SK-N-SH (cell line): Measurements from ENCODE around the gene MEPE. TPM values are rescaled to one million over a fixed set of nuclear protein-coding genes. Genes with fewer than 3 reads are reported as not detected.

ENCODE experiments used
- CTCF ChIA-PET: fragments of 300-600, 350-600 bp; formaldehyde crosslinking; extraction: SDS; loops from one replicate; lab custom pipeline; 2021; lab: Yijun Ruan, JAX
- POLR2A ChIA-PET: fragments of 350-600 bp; sonication (Branson Sonifier 250); formaldehyde crosslinking; extraction: SDS; loops from one replicate; lab custom pipeline; 2020; ENCODE audit warnings: antibody characterized with exemption, inconsistent platforms; lab: Yijun Ruan, JAX
- DNase-seq: peaks from one replicate; pipeline ENCODE4 v3.0.0; 2012
- H2AFZ ChIP-seq: fragments of 200-600 bp; sonication (generic); 2 replicates; pipeline ENCODE4 v1.8.1; 2016; ENCODE audit warnings: antibody characterized with exemption, mild to moderate bottlenecking, low read depth
- H3F3A ChIP-seq: fragments of 200-600 bp; sonication (generic); replicated peaks from 2 replicates; pipeline ENCODE3; 2016; ENCODE audit warnings: antibody characterized with exemption, mild to moderate bottlenecking; ENCODE audit not compliant: insufficient read depth
- H3K27ac ChIP-seq, 2 experiments: fragments of 200-500 bp in 1 of 2; fragments of 200-600 bp in 1 of 2; sonication (Bioruptor generic) in 1 of 2; sonication (generic), shearing (Covaris generic) in 1 of 2; 2 replicates each; pipeline versions ENCODE4 v1.5.1 to v1.6.1; 2014 to 2016; ENCODE audit warnings: low read depth in 2 of 2, inconsistent platforms in 1 of 2, low read length in 1 of 2, mild to moderate bottlenecking in 1 of 2, mixed read lengths in 1 of 2
- H3K27me3 ChIP-seq: fragments of 200-600 bp; sonication (generic), shearing (Covaris generic); 2 replicates; pipeline ENCODE4 v1.6.1; 2016; ENCODE audit warnings: mixed run types; ENCODE audit not compliant: insufficient read depth
- H3K36me3 ChIP-seq, 2 experiments: fragments of 200-500 bp in 1 of 2; fragments of 200-600 bp in 1 of 2; sonication (Bioruptor generic) in 1 of 2; sonication (generic) in 1 of 2; replicated peaks in 1 of 2; 2 replicates each; pipeline versions ENCODE3 to v1.5.1; 2014 to 2016; ENCODE audit warnings: low read length in 1 of 2, mild to moderate bottlenecking in 1 of 2; ENCODE audit not compliant: insufficient read depth in 2 of 2, control insufficient read depth in 1 of 2
- H3K4me1 ChIP-seq, 2 experiments: fragments of 200-500 bp in 1 of 2; fragments of 200-600 bp in 1 of 2; sonication (Bioruptor generic) in 1 of 2; sonication (generic), shearing (Covaris generic) in 1 of 2; 2 replicates each; pipeline versions ENCODE4 v1.5.1 to v1.6.1; 2014 to 2016; ENCODE audit warnings: low read depth in 1 of 2, low read length in 1 of 2, mixed run types in 1 of 2; ENCODE audit not compliant: insufficient read depth in 2 of 2, control insufficient read depth in 1 of 2
- H3K4me2 ChIP-seq: fragments of 200-600 bp; sonication (generic), shearing (Covaris generic); 2 replicates; pipeline ENCODE4 v1.6.1; 2017; ENCODE audit warnings: mixed run types
- H3K4me3 ChIP-seq, 2 experiments: fragments of 200-500 bp in 1 of 2; fragments of 200-600 bp in 1 of 2; sonication (Bioruptor generic) in 1 of 2; sonication (generic), shearing (Covaris generic) in 1 of 2; 2 replicates each; pipeline versions ENCODE4 v1.5.1 to v1.8.1; 2014 to 2016; ENCODE audit warnings: low read depth in 2 of 2, inconsistent platforms in 1 of 2, low read length in 1 of 2, mild to moderate bottlenecking in 1 of 2, mixed read lengths in 1 of 2, moderate library complexity in 1 of 2
- H3K79me2 ChIP-seq: fragments of 200-600 bp; sonication (generic); 2 replicates; pipeline ENCODE4 v1.8.1; 2017; ENCODE audit warnings: mild to moderate bottlenecking; ENCODE audit not compliant: insufficient read depth
- H3K9ac ChIP-seq: fragments of 200-600 bp; sonication (generic); 2 replicates; pipeline ENCODE4 v1.6.1; 2017; ENCODE audit warnings: mixed run types
- H3K9me2 ChIP-seq: fragments of 200-600 bp; sonication (generic); 2 replicates; pipeline ENCODE4 v1.6.1; 2017; ENCODE audit warnings: mixed run types
- H3K9me3 ChIP-seq: fragments of 200-600 bp; sonication (generic); 2 replicates; pipeline ENCODE4 v1.6.1; 2017; ENCODE audit warnings: mixed run types, mild to moderate bottlenecking, moderate library complexity
- H4K20me1 ChIP-seq: fragments of 200-600 bp; sonication (generic); 2 replicates; pipeline ENCODE4 v1.6.1; 2017; ENCODE audit warnings: mild to moderate bottlenecking, mixed run types; ENCODE audit not compliant: insufficient read depth
- CHD2 ChIP-seq: fragments of 150-350 bp; IDR thresholded peaks from 2 replicates; pipeline ENCODE4 v1.6.1; 2018; ENCODE audit warnings: low read length; ENCODE audit not compliant: partially characterized antibody
- CTCF ChIP-seq: fragments of 200-600 bp; sonication (generic); IDR thresholded peaks from 2 replicates; pipeline ENCODE4 v1.6.1; 2017; ENCODE audit warnings: antibody characterized with exemption, mild to moderate bottlenecking, moderate library complexity
- EP300 ChIP-seq, 2 experiments: IDR thresholded peaks; 2 replicates each; pipeline versions ENCODE4 v1.4.0 to v1.6.1; 2012; ENCODE audit warnings: borderline replicate concordance in 1 of 2, low read depth in 1 of 2, low read length in 1 of 2
- EZH2phosphoT487 ChIP-seq: fragments of 200-600 bp; sonication (generic); IDR thresholded peaks from 2 replicates; pipeline ENCODE4 v1.6.1; 2017; ENCODE audit warnings: low read depth, mixed run types, mild to moderate bottlenecking, antibody characterized with exemption, moderate library complexity, borderline replicate concordance
- FOXJ3 ChIP-seq: sonication (generic); formaldehyde crosslinking; IDR thresholded peaks from 2 replicates; pipeline ENCODE4 v1.5.1; 2020; ENCODE audit warnings: mild to moderate bottlenecking, missing genetic modification reagents
- FOXM1 ChIP-seq: IDR thresholded peaks from 2 replicates; pipeline ENCODE4 v1.4.0; 2012; ENCODE audit warnings: low read depth, mild to moderate bottlenecking
- GABPA ChIP-seq: IDR thresholded peaks from 2 replicates; pipeline ENCODE4 v1.4.0; 2012; ENCODE audit warnings: low read depth, mild to moderate bottlenecking
- GATA2 ChIP-seq: sonication (generic); formaldehyde crosslinking; IDR thresholded peaks from 2 replicates; pipeline ENCODE4 v1.5.0; 2020; ENCODE audit warnings: mild to moderate bottlenecking, missing genetic modification reagents
- NFIC ChIP-seq: IDR thresholded peaks from 2 replicates; pipeline ENCODE4 v1.4.0; 2012; ENCODE audit warnings: borderline replicate concordance
- RAD21 ChIP-seq: IDR thresholded peaks from 2 replicates; pipeline ENCODE4 v1.6.1; 2012; ENCODE audit warnings: mild to moderate bottlenecking, low read length
- RCOR1 ChIP-seq: fragments of 150-350 bp; IDR thresholded peaks from 2 replicates; pipeline ENCODE4 v1.6.1; 2017; ENCODE audit warnings: antibody characterized with exemption, low read length
- SMC3 ChIP-seq: IDR thresholded peaks from 2 replicates; pipeline ENCODE4 v1.6.1; 2012; ENCODE audit warnings: low read depth, low read length, improper control_type of control experiment
- USF1 ChIP-seq: IDR thresholded peaks from 2 replicates; pipeline ENCODE4 v1.4.0; 2012; ENCODE audit warnings: low read depth, borderline replicate concordance
- YY1 ChIP-seq: IDR thresholded peaks from 2 replicates; pipeline ENCODE4 v1.4.0; 2012; ENCODE audit warnings: low read depth, mild to moderate bottlenecking
- WGBS: methylation state at CpG from one replicate; pipeline ENCODE4 v1.1.6; 2017; ENCODE audit warnings: low lambda C conversion rate; 5-methylcytosine and 5-hydroxymethylcytosine counted together
- polyA plus RNA-seq, 3 experiments: library from polyadenylated mRNA; depleted of rRNA; stranded (reverse); fragments of >200 nt; gene quantifications; 2 replicates each; pipeline ENCODE4 v1.2.3, GENCODE V29; 2012

The MEPE gene
- polyA plus RNA-seq, 1 of the 3 experiments (the other 2 are of a cell fraction) = not detected

DNA sequence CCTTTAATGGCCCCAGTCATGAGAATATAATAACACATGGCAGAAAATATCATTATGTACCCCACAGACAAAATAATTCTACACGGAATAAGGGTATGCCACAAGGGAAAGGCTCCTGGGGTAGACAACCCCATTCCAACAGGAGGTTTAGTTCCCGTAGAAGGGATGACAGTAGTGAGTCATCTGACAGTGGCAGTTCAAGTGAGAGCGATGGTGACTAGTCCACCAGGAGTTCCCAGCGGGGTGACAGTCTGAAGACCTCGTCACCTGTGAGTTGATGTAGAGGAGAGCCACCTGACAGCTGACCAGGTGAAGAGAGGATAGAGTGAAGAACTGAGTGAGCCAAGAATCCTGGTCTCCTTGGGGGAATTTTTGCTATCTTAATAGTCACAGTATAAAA is 13.5 kb downstream of the MEPE start:
- CTCF ChIA-PET = interaction anchor here (0.8 to 9.4 kb wide), 4 partner anchors 9 to 365 kb away, joined by 3 to 182 read pairs (median 63); partner anchors contain the start of gene SPP1
- TF ChIP-seq CHD2 = no peak
- TF ChIP-seq NFIC = no peak
- TF ChIP-seq RCOR1 = no peak
- TF ChIP-seq FOXM1 = no peak
- TF ChIP-seq YY1 = no peak
- no peak for TF ChIP-seq GABPA
- no peak for TF ChIP-seq USF1
- no peak for TF ChIP-seq GATA2
- TF ChIP-seq FOXJ3 (CRISPR knock-in tag) = no peak
- no peak for TF ChIP-seq EP300 (IDR thresholded peaks at IDR 0.05; ENCODE audit: borderline replicate concordance in 1 of 2, low read depth in 1 of 2, low read length in 1 of 2)
- TF ChIP-seq RAD21 = no peak
- no peaks in the 10 kb centered on the region for H3K9me3 ChIP-seq
- no peaks in the 10 kb centered on the region for H4K20me1 ChIP-seq
- H3K9ac ChIP-seq = no peak overlapping the region
- POLR2A ChIA-PET = no interaction called here
- no peak overlapping the region for H3K4me3 ChIP-seq
- no peak overlapping the region for H2AFZ ChIP-seq
- no peak for DNase-seq
- H3K36me3 ChIP-seq = no peaks in the 10 kb centered on the region
- no peaks in the 10 kb centered on the region for H3K79me2 ChIP-seq
- no peaks in the 10 kb centered on the region for H3K9me2 ChIP-seq
- H3K27ac ChIP-seq = no peak overlapping the region
- 53% methylated on average over 5 of the region's 5 CpGs for WGBS
- no peaks in the 10 kb centered on the region for H3K27me3 ChIP-seq
- no peak overlapping the region for H3K4me2 ChIP-seq
- peaks cover 5% of the 10 kb centered on the region for H3F3A ChIP-seq
- peaks cover 0 to 3% of the 10 kb centered on the region in 2 experiments; a peak in 2 of 4 replicates for H3K4me1 ChIP-seq

DNA sequence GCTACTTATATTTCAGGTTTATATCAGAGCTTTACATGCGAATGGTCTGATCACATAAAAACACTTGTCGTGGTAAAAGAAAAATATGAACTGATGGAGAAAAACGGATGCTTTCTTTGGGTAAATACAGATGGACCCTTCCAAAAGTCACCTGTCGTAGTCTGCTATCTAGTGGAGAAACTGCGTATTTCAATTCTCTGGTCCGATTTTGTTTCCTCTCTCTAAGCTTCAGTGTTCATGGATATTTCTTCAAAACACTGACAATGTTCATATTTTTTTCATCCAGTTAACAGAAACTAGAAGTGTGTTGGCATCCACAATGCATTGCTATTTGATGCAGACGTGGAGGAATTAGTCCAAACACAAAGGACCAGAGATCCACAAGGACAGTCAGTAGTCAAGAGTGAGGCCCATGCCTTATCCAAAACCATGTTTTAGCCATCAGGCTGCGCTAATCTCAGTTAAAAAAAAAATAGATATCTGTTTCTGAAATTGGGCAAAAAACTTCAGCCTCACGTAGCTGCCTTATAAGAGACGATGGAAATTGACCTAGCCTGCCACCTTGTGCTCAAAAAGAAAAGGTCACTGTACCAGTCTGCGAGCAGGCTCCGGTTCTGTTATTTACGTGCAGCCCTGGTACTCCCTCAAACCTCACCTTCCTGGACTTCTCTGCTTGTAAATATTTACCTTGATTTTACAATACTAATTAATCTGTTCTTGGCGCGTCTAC is 16.0 kb downstream of the MEPE start:
- Histone ChIP-seq H4K20me1 (no peaks in the 10 kb centered on the region), H3K9ac (no peak overlapping the region), H3K4me2 (peak overlapping the region; percentile 61; the same call in 1 of the 2 replicates), H3K9me2 (no peaks in the 10 kb centered on the region), H3F3A (peaks cover 5% of the 10 kb centered on the region), H3K27ac (no peak overlapping the region), H3K9me3 (no peaks in the 10 kb centered on the region), H3K79me2 (no peaks in the 10 kb centered on the region), H3K36me3 (no peaks in the 10 kb centered on the region), H3K4me1 (peaks cover 0 to 3% of the 10 kb centered on the region in 2 experiments; a peak in 2 of 4 replicates), H3K27me3 (no peaks in the 10 kb centered on the region), H3K4me3 (peak overlapping the region; percentile 24 to 38; a peak in 3 of 4 replicates), H2AFZ (peak overlapping the region; percentile 45; the same call in 1 of the 2 replicates)
- 19% methylated on average over 15 of the region's 15 CpGs for WGBS
- ChIA-PET CTCF (interaction anchor here (0.6 to 9.4 kb wide), 51 partner anchors 9 to 1352 kb away, joined by 3 to 182 read pairs (median 4); partner anchors contain the start of genes MEPE and SPP1), POLR2A (no interaction called here)
- TF ChIP-seq RAD21 (peak; percentile 66), CTCF (peak; percentile 70), EZH2phosphoT487 (no peak), SMC3 (peak; percentile 60)
- DNase-seq = peak; percentile 58
